HG02870 (cell line): ENCODE measurements around the gene ZCCHC8.
"Not testable (repeated sequence)": the region's sequence is repeated elsewhere in the genome, so short reads cannot be mapped to it uniquely, and the experiment has no call there.

Source experiments
- ATAC-seq: cut with Tn5 transposase; IDR thresholded peaks from one replicate; pipeline ENCODE4 v1.9.1; 2021; ENCODE audit warnings: mild to moderate bottlenecking, moderate library complexity; ENCODE audit not compliant: unreplicated experiment

ZCCHC8 gene

DNA sequence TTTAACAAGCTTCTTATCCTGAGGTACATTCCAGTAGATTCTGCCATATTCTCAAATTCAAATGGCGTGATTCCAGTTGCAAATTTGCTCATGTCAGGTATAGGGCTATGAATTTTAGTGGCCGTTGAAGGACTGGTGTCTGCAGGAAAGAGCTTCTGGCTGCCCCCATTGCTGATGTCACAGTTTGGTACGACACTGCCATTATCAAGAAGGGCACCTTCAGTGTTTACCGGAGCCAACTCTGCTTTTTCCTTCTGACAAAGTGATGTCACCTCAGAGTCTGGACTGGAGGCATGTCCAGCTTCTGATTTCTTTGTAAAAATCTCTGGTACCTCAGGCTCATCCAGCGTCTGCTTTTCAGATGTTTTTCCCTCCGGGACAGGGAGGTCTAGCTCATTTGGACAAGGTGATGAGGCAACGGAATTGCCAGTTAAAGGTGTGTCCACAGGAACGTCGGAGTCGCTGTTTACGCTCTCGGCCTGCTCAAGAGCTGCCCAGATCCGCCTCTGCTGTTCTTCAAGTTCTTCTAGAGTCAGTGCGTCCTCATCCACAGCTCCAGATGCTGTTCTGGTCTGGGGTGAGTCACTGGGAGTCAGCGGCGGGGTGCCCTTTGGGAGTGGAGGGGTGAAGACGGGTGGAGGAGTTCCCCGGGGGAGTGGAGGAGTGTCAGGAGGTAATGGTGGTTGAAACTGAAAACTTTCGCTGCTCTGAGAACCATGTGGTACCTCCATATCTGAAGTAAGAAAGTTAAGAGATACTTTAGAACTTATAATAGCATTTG is 27.0 kb downstream of the ZCCHC8 start:
- peak; percentile 66 for ATAC-seq

DNA sequence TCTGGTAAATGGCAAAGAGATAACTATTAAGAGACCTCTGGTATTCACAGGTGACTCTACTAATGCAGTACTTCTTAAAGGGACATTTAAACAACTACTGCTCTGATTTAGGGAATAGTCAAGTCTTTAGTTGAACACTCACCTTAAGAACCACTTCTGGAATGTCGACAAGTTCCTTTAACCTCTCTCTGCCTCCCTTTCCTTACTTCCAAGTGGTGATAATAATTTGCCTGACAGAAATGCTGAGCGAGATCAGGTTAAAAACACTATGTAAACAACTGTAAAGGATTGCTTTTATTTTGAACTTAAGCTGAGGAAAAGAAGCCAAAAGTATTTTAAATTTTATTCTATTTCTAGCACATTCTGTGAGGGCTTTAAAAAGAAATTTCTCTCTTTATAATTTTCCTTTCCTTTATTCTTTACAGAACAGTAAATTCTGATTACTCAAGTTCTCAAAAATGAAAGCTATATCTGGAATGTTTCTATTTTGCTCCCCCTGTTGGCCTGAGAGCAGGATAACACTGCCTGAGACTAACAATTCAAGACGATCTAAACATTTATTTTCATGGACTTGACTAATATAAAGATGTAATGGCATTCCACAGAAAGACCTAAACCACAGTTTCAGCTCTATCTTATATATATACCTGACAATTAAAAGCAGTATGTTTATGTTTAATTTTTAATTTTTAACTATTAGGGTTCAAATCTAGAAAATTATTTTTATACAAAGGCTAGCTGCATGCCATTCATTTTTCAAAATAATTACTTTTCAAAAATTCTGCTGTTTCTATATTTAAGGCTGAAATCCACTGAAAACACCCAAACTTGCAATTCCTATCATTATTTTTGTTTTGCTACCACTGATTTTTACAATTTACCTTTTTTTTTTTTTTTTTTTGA is 29.2 kb downstream of the ZCCHC8 start:
- ATAC-seq = no peak

DNA sequence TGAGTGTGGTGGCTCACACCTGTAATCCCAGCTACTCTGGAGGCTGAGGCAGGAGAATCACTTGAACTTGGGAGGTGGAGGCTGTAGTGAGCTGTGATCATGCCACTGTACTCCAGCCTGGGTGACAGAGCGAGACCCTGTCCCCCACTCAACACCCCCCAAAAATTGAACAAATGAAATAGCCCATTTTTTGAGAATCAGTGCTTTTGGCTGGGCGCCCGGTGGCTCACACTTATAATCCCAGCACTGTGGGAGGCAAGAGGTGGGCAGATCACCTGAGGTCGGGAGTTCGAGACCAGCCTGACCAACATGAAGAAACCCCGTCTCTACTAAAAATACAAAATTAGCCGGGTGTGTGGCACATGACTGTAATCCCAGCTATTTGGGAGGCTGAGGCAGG is 30.2 kb downstream of the ZCCHC8 start:
- not testable (repeated sequence) for ATAC-seq

DNA sequence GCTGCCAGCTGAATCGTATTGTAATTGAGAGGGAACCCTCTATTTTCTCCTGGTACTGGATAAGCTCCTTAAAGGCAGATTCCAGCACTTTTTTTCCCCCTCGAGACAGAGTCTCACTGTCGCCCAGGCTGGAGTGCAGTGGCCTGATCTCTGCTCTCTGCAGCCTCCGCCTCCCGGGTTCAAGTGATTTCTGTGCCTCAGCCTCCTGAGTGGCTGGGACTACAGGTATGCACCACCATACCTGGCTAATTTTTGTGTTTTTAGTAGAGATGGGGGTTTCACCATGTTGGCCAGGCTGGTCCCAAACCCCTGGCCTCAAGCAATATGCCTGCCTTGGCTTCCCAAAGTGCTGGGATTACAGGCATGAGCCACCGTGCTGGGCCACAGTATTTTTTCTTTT is 30.9 kb downstream of the ZCCHC8 start:
- ATAC-seq = not testable (repeated sequence)

DNA sequence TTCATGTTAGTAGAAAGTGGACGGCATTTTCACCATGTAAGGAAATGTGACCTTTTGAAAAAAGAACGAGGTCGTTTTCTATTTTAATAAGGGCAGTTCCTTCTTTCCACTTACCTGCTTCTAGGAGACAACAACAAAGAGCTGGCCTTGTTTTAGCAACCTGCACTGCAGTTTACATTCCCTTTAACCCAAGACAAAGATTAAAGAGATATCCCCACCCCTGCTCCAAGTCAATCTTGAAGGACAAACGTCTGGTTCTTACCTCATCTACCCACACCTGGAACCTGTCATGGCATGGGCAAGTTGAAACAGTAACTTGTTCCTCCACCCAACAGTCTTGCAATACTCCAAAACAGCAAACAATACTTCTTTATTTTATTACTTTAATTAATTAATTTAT is 32.7 kb downstream of the ZCCHC8 start:
- no peak for ATAC-seq

DNA sequence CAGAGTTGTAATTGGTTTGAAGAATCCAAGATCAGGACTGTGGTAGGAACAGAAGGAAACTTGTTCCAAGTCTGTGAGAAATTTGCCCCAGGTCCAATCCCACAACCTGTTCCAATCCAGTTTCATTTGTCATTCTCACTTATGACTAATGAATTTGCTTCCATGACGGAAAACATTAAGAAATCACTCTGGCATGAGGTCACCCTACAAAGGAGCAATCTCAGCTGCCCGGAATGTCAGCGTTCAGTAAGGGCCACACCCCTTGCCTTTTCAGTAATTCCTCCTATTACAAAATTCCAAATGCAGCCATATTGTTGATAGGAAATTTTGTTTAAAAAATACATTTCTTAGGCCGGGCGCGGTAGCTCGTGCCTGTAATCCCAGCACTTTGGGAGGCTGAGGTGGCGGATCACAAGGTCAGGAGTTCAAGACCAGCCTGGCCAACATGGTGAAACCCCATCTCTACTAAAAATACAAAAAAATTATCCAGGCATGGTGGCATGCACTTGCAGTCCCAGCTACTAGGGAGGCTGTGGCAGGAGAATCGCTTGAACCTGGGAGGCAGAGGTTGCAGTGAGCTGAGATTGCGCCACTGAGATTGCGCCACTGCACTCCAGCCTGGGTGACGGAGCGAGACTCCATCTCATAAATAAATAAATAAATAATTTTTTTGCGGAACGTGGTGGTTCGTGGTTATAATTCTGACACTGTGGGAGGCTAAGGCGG is 36.3 kb downstream of the ZCCHC8 start:
- not testable (repeated sequence) for ATAC-seq

DNA sequence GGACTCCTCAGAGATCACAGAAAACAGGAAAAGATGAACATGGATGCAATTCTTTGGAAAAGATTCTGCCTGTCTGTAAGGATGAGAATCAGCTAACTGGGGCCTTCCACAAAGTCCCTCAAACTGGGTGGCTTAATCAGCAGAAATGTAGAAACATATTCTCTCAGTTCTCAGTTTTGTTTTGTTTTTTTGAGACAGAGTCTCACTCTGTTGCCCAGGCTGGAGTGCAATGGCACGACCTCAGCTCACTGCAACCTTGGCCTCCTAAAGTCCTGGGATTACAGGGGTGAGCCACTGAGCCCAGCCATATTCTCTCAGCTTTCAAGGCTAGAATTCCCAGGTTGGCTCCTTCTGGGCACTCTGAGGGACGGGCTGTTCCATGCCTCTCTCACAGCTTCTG is 40.1 kb downstream of the ZCCHC8 start:
- ATAC-seq = no peak

DNA sequence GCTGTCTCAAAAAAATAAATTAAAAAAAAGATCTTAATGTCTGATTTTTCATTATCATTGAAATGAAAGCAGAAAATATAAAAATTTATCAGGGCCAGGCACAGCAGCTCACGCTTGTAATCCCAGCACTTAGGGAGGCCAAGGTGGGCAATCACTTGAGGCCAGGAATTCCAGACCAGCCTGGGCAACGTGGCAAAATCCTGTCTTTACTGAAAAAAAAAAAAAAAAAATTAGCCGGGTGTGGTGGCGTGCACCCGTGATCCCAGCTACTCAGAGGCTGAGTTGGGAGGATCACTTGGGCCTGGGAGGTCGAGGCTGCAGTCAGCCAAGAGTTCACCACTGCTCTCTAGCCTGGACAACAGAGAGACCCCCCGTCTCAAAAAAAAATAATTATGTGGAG is 40.7 kb downstream of the ZCCHC8 start:
- ATAC-seq = no peak

DNA sequence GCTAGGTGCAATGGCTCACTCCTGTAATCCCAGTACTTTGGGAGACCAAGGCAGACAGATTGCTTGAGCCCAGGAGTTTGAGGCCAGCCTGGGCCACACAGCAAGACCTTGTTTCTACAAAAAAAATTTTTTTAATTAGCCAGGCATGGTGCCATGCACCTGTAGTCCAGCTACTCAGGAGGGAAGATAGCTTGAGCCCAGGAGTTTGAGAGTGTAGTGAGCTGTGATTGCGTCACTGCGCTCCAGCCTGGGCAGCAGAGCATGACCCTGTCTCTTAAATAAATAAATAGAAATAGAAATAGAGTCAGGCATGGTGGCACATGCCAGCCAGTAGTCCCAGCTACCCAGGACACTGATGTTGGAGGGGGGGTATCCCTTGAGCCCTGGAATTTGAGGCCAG is 41.5 kb downstream of the ZCCHC8 start:
- ATAC-seq = no peak

DNA sequence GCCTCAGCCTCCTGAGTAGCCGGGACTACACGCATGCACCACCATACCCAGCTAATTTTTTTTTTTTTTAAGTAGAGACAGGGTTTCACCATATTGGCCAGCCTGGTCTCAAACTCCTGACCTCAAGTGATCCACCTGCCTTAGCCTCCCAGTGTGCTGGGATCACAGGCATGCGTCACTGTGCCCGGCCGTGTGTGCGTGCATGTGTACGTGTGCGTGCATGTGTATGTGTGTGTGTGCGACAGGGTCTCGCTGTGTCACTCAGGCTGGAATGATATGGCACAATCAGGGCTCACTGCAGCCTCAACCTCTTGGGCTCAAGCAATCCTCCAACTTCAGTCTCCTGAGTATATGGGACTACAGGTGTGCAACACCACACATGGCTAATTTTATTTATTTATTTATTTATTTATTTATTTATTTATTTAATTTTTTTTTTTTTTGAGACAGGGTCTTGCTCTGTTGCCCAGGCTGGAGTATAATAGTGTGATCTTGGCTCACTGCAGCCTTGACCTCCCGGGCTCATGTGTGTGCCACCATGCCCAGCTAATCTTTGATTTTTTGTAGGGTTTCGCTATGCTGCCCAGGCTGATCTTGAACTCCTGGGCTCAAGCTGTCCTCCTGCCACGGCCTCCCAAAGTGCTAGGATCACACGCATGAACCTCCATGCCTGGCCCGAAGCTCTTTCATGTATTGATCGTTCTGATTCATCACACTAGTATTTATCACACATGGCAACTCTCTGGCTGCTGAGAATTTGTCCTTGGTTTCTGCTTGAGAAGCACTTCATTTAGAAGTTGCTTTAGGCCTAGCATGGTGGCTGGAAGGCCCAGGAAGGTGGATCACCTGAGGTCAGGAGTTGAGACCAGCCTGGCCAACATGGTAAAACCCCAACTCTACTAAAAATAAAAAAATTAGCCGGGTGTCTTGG is 42.4 kb downstream of the ZCCHC8 start:
- ATAC-seq = no peak

DNA sequence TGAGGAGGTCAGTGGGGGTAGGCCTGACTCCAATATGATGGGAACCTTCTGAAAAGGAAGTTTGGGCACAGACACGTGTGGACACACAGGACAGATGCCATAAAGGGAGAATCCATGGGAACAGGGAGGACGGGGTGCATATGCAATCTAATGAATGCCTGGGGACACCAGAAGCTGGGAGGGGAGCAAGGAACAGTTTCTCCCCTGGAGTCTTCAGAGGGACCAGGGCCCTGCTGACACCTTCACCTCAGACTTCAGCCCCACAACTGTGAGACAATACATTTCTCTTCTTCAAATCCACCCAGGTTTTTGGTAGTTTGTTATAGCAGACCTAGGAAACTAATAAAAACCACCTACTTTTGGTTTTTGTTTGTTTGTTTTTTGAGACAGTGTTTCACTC is 43.1 kb downstream of the ZCCHC8 start:
- ATAC-seq = no peak

DNA sequence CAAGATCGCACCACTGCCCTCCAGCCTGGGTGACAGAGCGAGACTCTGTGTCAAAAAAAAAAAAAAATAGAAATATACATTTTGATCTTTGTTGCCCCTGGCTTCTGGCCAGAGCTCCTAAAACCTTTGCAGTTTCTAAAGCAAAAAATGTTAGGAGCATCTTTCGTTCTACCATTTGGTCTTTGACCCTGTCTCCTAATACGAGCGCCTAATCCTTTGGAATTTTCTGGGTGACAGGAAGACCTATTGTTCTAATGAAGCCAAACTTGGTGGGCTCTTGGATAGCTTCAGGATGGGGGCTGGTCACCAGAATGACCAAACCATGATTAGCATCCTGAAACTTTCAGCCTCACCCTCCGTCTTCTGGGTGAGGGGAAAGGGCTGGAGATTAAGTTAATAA is 46.0 kb downstream of the ZCCHC8 start:
- ATAC-seq = no peak

DNA sequence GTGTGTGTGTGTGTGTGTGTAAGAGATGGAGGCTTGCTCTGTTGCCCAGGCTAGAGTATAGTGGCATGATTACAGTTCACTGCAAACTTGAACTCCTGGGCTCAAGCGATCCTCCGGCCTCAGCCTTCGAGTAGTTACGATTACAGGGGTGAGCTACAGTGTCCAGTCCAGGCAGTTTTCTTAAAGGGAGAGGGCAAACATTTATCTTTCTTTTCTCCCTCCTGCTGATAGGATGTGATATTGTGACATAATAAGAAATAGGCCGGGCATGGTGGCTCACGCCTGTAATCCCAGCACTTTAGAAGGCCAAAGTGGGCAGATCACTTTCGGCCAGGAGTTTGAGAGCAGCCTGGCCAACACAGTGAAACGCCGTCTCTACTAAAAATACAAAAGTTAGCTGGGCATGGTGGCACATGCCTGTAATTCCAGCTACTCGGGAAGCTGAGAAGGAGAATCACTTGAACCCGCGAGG is 46.4 kb downstream of the ZCCHC8 start:
- no peak for ATAC-seq

DNA sequence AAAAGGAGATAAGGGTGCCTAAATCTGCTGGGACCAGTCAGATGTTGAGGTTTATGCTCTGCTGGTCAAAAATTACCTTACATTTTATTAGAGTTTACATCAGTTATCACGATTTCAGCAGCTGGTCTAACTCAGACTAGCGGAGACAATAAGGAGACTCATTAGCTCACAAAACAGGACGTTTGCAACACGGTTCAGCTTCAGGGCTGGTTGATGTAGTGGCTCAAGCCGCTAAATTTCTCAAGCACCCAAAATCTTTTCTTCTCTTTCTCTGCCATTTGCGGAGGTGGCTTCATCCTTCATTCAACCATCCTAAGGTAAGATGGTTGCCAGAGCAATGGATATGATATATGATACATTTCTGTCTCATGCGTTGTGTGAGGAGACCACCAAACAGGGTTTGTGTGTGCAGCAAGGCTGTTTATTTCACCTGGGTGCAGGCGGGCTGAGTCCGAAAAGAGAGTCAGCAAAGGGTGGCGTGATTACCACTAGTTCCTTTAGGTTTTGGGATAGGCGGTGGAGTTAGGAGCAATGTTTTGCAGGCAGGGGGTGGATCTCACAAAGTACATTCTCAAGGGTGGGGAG is 47.9 kb downstream of the ZCCHC8 start:
- ATAC-seq = no peak

DNA sequence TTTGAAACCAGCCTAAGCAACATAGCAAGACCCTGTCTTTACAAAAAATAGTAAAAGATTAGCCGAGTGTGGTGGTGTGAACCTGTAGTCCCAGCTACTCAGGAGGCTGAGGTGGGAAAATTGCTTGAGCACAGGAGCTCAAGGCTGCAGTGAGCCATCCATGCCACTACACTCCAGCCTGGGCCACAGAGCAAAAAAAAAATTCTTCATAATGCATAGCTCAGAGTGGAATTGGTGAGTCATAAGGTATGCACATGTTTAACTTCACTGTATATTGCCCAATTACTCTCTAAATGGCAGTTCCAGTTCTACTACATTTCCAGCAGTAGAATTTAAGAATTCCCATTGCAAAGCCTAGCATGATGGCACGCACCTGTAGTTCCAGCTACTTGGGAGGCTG is 51.4 kb downstream of the ZCCHC8 start:
- ATAC-seq = no peak

DNA sequence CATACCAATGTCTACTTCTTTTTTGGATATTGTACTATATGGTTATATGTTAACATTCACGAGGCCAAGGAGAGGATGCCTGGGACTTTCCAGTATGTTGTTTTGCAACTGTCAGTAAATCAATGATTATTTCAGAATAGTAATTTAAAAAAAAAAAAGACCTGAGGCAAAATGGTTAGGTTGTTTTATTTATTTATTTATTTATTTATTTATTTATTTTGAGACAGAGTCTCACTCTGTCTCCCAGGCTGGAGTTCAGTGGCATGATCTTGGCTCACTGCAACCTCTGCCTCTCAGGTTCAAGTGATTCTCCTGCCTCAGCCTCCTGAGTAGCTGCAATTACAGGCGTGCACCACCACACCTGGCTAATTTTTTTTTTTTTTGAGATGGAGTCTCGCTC is 52.9 kb downstream of the ZCCHC8 start:
- ATAC-seq = not testable (repeated sequence)

DNA sequence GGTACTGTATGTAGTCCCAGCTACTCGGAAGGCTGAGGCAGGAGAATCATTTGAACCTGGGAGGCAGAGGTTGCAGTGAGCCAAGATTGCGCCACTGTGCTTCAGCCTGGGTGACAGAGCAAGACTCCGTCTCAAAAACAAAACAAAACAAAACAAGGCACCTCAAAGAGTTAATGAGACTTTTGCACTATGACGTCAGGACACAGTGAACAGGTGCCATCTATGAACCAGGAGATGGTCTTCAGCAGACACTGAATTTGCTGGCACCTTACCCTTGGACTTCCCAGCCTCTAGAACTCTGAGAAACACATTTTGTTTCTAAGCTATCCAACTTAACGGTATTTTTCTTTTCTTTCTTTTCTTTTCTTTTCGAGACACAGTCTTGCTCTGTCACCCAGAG is 54.3 kb downstream of the ZCCHC8 start:
- ATAC-seq = not testable (repeated sequence)

DNA sequence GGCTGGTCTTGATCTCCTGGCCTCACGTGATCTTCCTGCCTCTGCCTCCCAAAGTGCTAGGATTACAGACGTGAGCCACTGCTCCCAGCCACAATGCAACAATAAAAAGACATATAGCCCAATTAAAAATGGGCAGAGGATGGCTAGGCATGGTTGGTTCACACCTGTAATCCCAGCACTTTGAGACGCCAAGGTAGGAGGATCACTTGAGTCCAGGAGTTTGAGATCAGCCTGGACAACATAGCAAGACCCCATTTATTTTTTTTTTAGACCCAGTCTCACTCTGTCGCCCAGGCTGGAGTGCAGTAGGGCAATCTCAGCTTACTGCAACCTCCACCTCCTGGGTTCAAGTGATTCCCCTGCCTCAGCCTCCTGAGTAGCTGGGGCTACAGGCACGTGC is 56.7 kb downstream of the ZCCHC8 start:
- ATAC-seq = not testable (repeated sequence)

DNA sequence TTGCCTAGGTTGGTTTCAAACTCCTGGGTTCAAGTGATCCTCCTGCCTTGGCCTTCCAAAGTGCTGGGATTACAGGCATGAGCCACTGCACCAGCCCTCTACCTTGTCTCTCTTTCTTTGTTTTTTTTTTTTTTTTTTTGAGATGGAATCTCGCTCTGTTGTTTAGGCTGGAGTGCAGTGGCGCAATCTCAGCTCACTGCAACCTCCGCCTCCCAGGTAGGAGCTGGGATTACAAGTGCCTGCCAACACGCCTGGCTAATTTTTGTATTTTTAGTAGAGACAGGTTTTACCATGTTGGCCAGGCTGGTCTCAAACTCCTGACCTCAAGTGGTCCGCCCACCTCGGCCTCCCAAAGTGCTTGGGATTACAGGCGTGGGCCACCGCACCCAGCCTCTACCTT is 61.9 kb downstream of the ZCCHC8 start:
- ATAC-seq = not testable (repeated sequence)

DNA sequence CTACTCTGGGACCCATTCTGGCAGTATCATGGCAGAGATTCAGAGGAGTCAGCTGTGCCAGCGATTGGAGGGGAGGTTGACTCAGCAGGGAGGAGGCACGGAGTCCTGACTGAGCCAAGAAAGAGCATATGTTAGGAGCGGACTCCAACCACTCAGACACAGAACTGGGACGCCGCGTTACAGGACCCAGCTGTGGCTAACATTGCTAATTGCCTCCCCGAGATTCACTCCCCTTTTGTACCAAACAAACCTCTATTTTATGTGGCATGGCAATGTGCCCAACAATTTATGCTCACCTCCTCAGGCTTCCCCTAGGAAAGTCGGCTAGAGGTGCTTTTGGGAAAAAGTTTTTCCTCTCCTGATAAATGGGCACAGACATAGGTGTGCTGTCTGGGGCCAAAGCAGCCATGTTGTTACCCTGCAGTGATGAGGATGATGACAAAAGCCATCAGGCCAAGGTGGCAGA is 63.0 kb downstream of the ZCCHC8 start:
- no peak for ATAC-seq
